HL-60 (cell line): Measurements from ENCODE around the gene C5orf58.
A peak's percentile ranks its signal among the peaks of the same experiment; 100 is the strongest.

Source experiments
- DNase-seq, 2 experiments: peaks; one replicate each; pipeline ENCODE4 v3.0.0-alpha.2; 2010 to 2020; ENCODE audit warnings: low read depth in 1 of 2, low spot score in 1 of 2
- H3K27ac ChIP-seq: fragments of 250-450 bp; sonication (Bioruptor Pico); replicated peaks from 2 replicates; pipeline ENCODE4 v1.5.1; 2020; ENCODE audit warnings: mild to moderate bottlenecking, moderate library complexity
- H3K27me3 ChIP-seq: fragments of 250-450 bp; sonication (Bioruptor Pico); 2 replicates; pipeline ENCODE4 v1.5.1; 2021; ENCODE audit warnings: mild to moderate bottlenecking, moderate library complexity; ENCODE audit not compliant: insufficient read depth, poor library complexity, severe bottlenecking
- H3K4me3 ChIP-seq: replicated peaks from 2 replicates; pipeline ENCODE4 v1.5.1; 2011; ENCODE audit warnings: mild to moderate bottlenecking, control low read depth, low read length; ENCODE audit not compliant: insufficient read depth
- GABPA ChIP-seq: IDR thresholded peaks from 2 replicates; pipeline ENCODE4 v1.6.1; 2012; ENCODE audit warnings: low read depth
- POLR2AphosphoS5 ChIP-seq: IDR thresholded peaks from 2 replicates; pipeline ENCODE4 v1.6.1; 2012; ENCODE audit warnings: low read depth
- SPI1 ChIP-seq: IDR thresholded peaks from 2 replicates; pipeline ENCODE4 v1.6.1; 2012; ENCODE audit warnings: low read depth, mild to moderate bottlenecking, borderline replicate concordance
- TF ChIP-seq, protein P1 (sequence below): IDR thresholded peaks from one replicate; pipeline ENCODE4 v1.5.1; 2011; ENCODE audit warnings: low read length, control low read depth, inconsistent platforms; ENCODE audit not compliant: insufficient read depth
- TF ChIP-seq, protein P2 (sequence below): IDR thresholded peaks from 2 replicates; pipeline ENCODE4 v1.6.1; 2012; ENCODE audit warnings: low read depth; ENCODE audit not compliant: insufficient replicate concordance

C5orf58 gene

DNA sequence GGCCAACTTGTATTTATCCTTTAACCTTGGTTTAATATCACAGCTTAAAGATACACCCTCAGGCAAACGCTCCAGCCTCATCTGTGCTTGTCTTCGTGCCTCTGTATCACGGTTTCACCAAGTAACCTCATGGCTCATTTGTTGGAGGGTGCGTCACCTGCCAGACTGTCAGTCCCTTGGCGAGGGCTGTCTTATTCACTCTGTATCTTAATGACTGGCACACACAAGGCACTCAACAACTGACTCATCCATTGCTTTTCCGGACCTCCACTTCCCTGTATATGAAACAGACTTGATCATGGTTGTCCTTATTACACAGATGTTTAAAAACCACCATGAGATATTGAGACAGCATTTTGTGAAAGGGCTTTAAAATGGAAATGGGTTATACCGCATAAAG is 36.8 kb downstream of the C5orf58 start:
- peak; percentile 51 to 65 for DNase-seq
- Histone ChIP-seq H3K4me3 (no peak overlapping the region), H3K27me3 (no peaks in the 10 kb centered on the region), H3K27ac (peak overlapping the region; percentile 57)
- peak; percentile 33; the same call in 1 of the 2 replicates for TF ChIP-seq SPI1
- peak; percentile 52; the same call in 1 of the 2 replicates for TF ChIP-seq POLR2AphosphoS5
- no peak for TF ChIP-seq GABPA
- TF ChIP-seq, protein P1, sequence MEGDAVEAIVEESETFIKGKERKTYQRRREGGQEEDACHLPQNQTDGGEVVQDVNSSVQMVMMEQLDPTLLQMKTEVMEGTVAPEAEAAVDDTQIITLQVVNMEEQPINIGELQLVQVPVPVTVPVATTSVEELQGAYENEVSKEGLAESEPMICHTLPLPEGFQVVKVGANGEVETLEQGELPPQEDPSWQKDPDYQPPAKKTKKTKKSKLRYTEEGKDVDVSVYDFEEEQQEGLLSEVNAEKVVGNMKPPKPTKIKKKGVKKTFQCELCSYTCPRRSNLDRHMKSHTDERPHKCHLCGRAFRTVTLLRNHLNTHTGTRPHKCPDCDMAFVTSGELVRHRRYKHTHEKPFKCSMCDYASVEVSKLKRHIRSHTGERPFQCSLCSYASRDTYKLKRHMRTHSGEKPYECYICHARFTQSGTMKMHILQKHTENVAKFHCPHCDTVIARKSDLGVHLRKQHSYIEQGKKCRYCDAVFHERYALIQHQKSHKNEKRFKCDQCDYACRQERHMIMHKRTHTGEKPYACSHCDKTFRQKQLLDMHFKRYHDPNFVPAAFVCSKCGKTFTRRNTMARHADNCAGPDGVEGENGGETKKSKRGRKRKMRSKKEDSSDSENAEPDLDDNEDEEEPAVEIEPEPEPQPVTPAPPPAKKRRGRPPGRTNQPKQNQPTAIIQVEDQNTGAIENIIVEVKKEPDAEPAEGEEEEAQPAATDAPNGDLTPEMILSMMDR = no peak
- TF ChIP-seq, protein P2, sequence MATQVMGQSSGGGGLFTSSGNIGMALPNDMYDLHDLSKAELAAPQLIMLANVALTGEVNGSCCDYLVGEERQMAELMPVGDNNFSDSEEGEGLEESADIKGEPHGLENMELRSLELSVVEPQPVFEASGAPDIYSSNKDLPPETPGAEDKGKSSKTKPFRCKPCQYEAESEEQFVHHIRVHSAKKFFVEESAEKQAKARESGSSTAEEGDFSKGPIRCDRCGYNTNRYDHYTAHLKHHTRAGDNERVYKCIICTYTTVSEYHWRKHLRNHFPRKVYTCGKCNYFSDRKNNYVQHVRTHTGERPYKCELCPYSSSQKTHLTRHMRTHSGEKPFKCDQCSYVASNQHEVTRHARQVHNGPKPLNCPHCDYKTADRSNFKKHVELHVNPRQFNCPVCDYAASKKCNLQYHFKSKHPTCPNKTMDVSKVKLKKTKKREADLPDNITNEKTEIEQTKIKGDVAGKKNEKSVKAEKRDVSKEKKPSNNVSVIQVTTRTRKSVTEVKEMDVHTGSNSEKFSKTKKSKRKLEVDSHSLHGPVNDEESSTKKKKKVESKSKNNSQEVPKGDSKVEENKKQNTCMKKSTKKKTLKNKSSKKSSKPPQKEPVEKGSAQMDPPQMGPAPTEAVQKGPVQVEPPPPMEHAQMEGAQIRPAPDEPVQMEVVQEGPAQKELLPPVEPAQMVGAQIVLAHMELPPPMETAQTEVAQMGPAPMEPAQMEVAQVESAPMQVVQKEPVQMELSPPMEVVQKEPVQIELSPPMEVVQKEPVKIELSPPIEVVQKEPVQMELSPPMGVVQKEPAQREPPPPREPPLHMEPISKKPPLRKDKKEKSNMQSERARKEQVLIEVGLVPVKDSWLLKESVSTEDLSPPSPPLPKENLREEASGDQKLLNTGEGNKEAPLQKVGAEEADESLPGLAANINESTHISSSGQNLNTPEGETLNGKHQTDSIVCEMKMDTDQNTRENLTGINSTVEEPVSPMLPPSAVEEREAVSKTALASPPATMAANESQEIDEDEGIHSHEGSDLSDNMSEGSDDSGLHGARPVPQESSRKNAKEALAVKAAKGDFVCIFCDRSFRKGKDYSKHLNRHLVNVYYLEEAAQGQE = no peak

DNA sequence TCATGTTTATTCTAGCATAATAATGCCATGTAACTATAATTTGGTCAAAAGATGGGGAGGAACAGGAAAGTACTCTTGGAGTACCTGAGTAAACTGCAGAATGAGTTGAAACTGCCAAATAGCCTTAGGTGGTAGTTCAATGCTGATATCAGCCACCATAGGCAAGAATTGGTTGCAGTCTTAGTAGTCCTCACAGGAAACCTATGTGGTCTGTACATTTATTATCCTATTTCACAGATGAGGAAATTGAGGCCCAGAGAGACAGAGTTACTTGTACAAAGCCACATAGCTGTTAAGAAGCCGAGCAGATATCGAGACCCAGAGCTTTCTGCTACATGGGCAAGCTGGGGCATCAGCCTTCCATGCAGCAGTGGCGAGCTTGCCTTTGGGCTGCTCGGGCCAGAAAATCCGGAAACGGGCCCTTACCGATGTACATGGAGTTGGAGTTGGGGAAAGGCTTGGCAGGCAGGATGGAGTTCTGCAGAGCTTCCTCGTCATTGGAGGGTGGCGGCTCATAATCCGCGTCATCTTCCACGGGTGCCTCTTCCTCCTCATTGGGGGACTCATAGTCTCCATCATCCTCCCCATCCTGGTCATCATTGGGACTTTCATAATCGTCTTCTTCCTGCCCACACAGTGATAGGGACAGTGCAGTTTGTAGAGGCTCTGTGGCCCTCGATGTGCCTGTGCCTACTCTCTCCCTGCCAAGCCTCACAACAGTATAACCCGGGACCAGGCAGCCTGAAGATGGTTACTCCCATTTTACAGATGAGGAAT is 37.7 kb downstream of the C5orf58 start:
- Histone ChIP-seq H3K4me3 (no peak overlapping the region), H3K27me3 (no peaks in the 10 kb centered on the region), H3K27ac (peak overlapping the region; percentile 57)
- TF ChIP-seq, protein P2 = no peak
- TF ChIP-seq POLR2AphosphoS5 = peak; percentile 47; the same call in 1 of the 2 replicates
- no peak for DNase-seq

DNA sequence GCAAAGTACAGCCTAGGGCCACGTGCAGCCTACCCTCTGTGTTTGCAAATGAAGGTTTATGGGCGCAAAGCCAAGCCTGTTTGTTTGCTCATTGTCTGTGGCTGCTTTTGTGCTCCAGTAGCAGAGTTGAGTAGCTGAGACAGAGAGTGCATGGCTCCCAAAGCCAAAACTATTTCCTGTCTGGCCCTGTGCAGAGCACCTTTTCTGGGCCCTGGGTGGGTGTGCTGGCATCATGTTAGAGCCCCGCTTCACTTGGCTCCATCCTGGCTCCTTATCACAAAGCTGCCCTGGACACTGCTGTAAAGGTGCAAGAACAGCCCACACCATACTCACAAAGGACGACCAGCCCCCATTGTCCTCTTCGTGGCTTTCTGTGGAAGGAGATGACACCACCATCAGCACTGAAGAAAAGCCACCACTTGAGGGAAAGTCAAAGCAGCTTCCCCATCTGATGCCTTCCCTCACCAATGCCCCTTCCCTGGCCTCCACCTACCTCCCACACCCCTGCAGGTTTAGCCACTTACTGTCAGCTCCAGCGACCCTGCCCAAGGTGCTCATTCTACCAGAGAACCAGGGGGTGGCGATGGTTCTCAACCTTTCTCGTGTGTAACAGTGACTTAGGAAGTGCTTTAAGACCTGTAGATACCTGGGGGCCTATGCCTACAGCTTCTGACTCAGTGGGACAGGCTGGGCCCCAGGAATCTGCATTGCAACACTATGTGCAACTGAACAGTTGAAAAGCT is 41.4 kb downstream of the C5orf58 start:
- DNase-seq = peak in 1 of 2 experiments; percentile 67
- TF ChIP-seq, protein P2 = no peak
- TF ChIP-seq SPI1 (peak; percentile 4; the same call in 1 of the 2 replicates), POLR2AphosphoS5 (no peak)
- Histone ChIP-seq H3K4me3 (no peak overlapping the region), H3K27ac (peak overlapping the region; percentile 39), H3K27me3 (no peaks in the 10 kb centered on the region)
